HepG2 (cell line): ENCODE results near the gene FAM163B. TPM values are rescaled to one million over a fixed set of nuclear protein-coding genes. Genes with fewer than 3 reads are reported as not detected.

Experiments used
- ATAC-seq: fragments of 200-7000 bp; cut with Tn5 transposase; 3 replicates; pipeline ENCODE4 v1.9.1; 2020; ENCODE audit warnings: mild to moderate bottlenecking, moderate library complexity
- BruUV-seq: library from RNA; stranded (reverse); fragments of 400-500 nt; replicated peaks from 2 replicates; lab custom pipeline; 2021; lab: Mats Ljungman, UMichigan
- CTCF ChIA-PET: fragments of 300-600 bp; formaldehyde crosslinking; extraction: SDS; loops from one replicate; lab custom pipeline; 2021; ENCODE audit warnings: low total read pairs, inconsistent platforms, low intra/inter-chr PET ratio; lab: Yijun Ruan, JAX
- POLR2A ChIA-PET: fragments of 350-600 bp; sonication (Branson Sonifier 250); formaldehyde crosslinking; loops from one replicate; lab custom pipeline; 2020; ENCODE audit warnings: antibody characterized with exemption, inconsistent platforms; lab: Yijun Ruan, JAX
- DNase-seq: peaks from one replicate; pipeline ENCODE4 v3.0.0-alpha.2; 2015; ENCODE audit warnings: low spot score
- FAIRE-seq: peaks from 3 replicates; lab custom pipeline; 2011; peaks lifted over from hg19 to GRCh38; lab: Jason Lieb, UNC
- H2AFZ ChIP-seq: one replicate; pipeline ENCODE4 v1.6.1; 2011; ENCODE audit warnings: low read length, inconsistent platforms
- H3K27ac ChIP-seq: fragments of 300-600 bp; 3 replicates; pipeline ENCODE4 v1.8.0; 2011; ENCODE audit warnings: mixed run types, mild to moderate bottlenecking, mixed read lengths, low read length, inconsistent platforms; ENCODE audit not compliant: insufficient read depth; ENCODE audit errors: extremely low read length
- H3K27me3 ChIP-seq, 2 experiments: fragments of 200-600 bp in 1 of 2; 2 replicates in 1 of 2; 3 replicates in 1 of 2; pipeline versions ENCODE4 v1.6.0 to v1.8.0; 2011; ENCODE audit warnings: low read length in 2 of 2, mild to moderate bottlenecking in 2 of 2, moderate library complexity in 2 of 2, inconsistent platforms in 1 of 2; ENCODE audit not compliant: insufficient read depth in 2 of 2, control insufficient read depth in 1 of 2
- H3K36me3 ChIP-seq, 2 experiments: fragments of 200-600 bp in 1 of 2; replicated peaks in 1 of 2; 2 replicates in 1 of 2; 3 replicates in 1 of 2; pipeline versions ENCODE4 v1.5.1 to v1.8.0; 2011; ENCODE audit warnings: low read length in 2 of 2, inconsistent platforms in 1 of 2; ENCODE audit not compliant: insufficient read depth in 2 of 2, control insufficient read depth in 1 of 2
- H3K4me1 ChIP-seq: 2 replicates; pipeline ENCODE4 v1.5.1; 2012; ENCODE audit warnings: low read length, inconsistent platforms; ENCODE audit not compliant: insufficient read depth
- H3K4me2 ChIP-seq: 2 replicates; pipeline ENCODE4 v1.6.0; 2011; ENCODE audit warnings: low read depth, low read length, inconsistent platforms
- H3K4me3 ChIP-seq, 3 experiments: fragments of 200-600 bp in 1 of 3; sonication (generic), shearing (Covaris generic) in 1 of 3; replicated peaks in 1 of 3; 2 replicates each; pipeline ENCODE4 v1.5.1; 2011 to 2016; ENCODE audit warnings: low read length in 3 of 3, inconsistent platforms in 2 of 3, low read depth in 2 of 3, mild to moderate bottlenecking in 2 of 3, control low read depth in 1 of 3, mixed read lengths in 1 of 3; ENCODE audit not compliant: insufficient read depth in 1 of 3
- H3K79me2 ChIP-seq: one replicate; pipeline ENCODE4 v1.6.1; 2011; ENCODE audit warnings: low read length, inconsistent platforms; ENCODE audit not compliant: insufficient read depth
- H3K9ac ChIP-seq: 2 replicates; pipeline ENCODE4 v1.6.0; 2011; ENCODE audit warnings: mild to moderate bottlenecking, low read depth, low read length, inconsistent platforms; ENCODE audit not compliant: insufficient read depth
- H3K9me3 ChIP-seq: 2 replicates; pipeline ENCODE4 v1.5.1; 2012; ENCODE audit warnings: mild to moderate bottlenecking, low read length
- H4K20me1 ChIP-seq: 2 replicates; pipeline ENCODE4 v1.6.0; 2011; ENCODE audit warnings: inconsistent platforms, mild to moderate bottlenecking, low read length, moderate library complexity; ENCODE audit not compliant: insufficient read depth
- STAT6 ChIP-seq: sonication (generic); formaldehyde crosslinking; IDR thresholded peaks from 2 replicates; pipeline ENCODE4 v1.4.0; 2020; ENCODE audit warnings: missing genetic modification reagents, mild to moderate bottlenecking, borderline replicate concordance
- ZBTB37 ChIP-seq: sonication (generic); formaldehyde crosslinking; IDR thresholded peaks from 2 replicates; pipeline ENCODE4 v1.4.0; 2020; ENCODE audit warnings: mild to moderate bottlenecking, missing genetic modification reagents
- ZNF549 ChIP-seq: sonication (generic); formaldehyde crosslinking; IDR thresholded peaks from 2 replicates; pipeline ENCODE4 v1.5.0; 2020; ENCODE audit warnings: missing genetic modification reagents
- ZNF850 ChIP-seq: sonication (generic); formaldehyde crosslinking; conservative IDR thresholded peaks from 2 replicates; pipeline ENCODE4 v1.9.0; 2021; ENCODE audit warnings: mild to moderate bottlenecking, missing genetic modification reagents
- WGBS: methylation state at CpG from one replicate; pipeline ENCODE4 v1.1.6; 2017; ENCODE audit warnings: low lambda C conversion rate; 5-methylcytosine and 5-hydroxymethylcytosine counted together
- in situ Hi-C: cut with HindIII; loops from 2 replicates; pipeline ENCODE4 v1.10.0; 2017; ENCODE audit warnings: low pct_unique_long_range_greater_than_20kb; ENCODE audit not compliant: extremely low pct_ligation_motif_present
- intact Hi-C: fragments of 100-400 bp; cut with micrococcal nuclease; formaldehyde crosslinking; loops from one replicate; pipeline ENCODE4 v1.10.0; 2022; ENCODE audit not compliant: unreplicated experiment
- polyA plus RNA-seq, 8 experiments: library from polyadenylated mRNA; depleted of rRNA in 3 of 8; stranded (reverse) in 7 of 8; unstranded in 1 of 8; fragments of >200 nt; fragmentation: Illumina TruSeq in 4 of 8; extraction: Trizol in 4 of 8; gene quantifications; 2 replicates each; pipeline versions ENCODE4 v1.2.1 to v1.2.3, GENCODE V29; 2011 to 2016; ENCODE audit warnings: low read depth in 4 of 8, missing spikeins in 1 of 8, mixed read lengths in 1 of 8; ENCODE audit not compliant: insufficient read depth in 1 of 8
- total RNA-seq, 5 experiments: library from RNA; depleted of rRNA; stranded (reverse); fragments of >200 nt; fragmentation: Illumina TruSeq; extraction: Trizol; gene quantifications; 2 replicates each; pipeline ENCODE4 v1.2.3, GENCODE V29; 2016; ENCODE audit warnings: low read depth in 1 of 5
- TF ChIP-seq, protein P1 (sequence below): sonication (generic); IDR thresholded peaks from 2 replicates; pipeline ENCODE4 v1.6.1; 2016; ENCODE audit warnings: low read depth, borderline replicate concordance

Gene FAM163B
- total and polyA plus RNA-seq, 2 of the 13 experiments (the other 11 are each of a cell fraction or from before 2014, with no cell fraction given): not detected

DNA sequence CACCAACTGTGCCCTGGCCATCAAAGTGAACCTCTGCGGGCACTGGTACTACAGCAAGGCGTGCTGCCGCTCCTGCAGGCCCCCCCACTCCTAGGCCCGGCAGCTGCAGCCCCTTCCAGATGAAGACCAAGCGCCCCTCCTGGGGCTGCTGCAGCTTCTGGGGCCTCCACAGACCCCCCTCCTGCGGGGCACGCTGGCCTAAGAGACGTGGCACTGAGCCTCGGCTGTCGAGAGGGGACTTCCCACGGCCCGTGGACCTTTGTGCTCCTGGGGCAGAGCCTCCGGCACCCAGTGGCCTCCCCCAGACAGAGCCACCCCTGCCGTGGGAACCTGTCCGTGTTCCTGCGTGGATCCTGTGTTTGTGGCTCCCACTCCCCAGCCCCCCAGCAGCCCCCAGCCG, 34.4 kb downstream of the FAM163B start:
- Histone ChIP-seq H2AFZ (no peak overlapping the region), H3K27ac (no peak overlapping the region), H3K4me3 (no peak overlapping the region), H3K4me2 (no peak overlapping the region), H3K9me3 (no peaks in the 10 kb centered on the region), H3K79me2 (no peaks in the 10 kb centered on the region), H3K9ac (no peak overlapping the region), H3K36me3 (no peaks in the 10 kb centered on the region), H3K27me3 (peaks cover 10 to 43% of the 10 kb centered on the region in 2 experiments; a peak in 4 of 5 replicates), H3K4me1 (peaks cover 21% of the 10 kb centered on the region), H4K20me1 (no peaks in the 10 kb centered on the region)
- FAIRE-seq: no peak
- intact Hi-C loops: no loop called here
- CTCF ChIA-PET: no interaction called here
- BruUV-seq: no TSS peak
- in situ Hi-C loops: no loop called here
- TF ChIP-seq ZNF549 (CRISPR knock-in tag): no peak
- TF ChIP-seq ZNF850 (CRISPR knock-in tag): no peak
- no peak for TF ChIP-seq ZBTB37 (CRISPR knock-in tag)
- TF ChIP-seq, protein P1, sequence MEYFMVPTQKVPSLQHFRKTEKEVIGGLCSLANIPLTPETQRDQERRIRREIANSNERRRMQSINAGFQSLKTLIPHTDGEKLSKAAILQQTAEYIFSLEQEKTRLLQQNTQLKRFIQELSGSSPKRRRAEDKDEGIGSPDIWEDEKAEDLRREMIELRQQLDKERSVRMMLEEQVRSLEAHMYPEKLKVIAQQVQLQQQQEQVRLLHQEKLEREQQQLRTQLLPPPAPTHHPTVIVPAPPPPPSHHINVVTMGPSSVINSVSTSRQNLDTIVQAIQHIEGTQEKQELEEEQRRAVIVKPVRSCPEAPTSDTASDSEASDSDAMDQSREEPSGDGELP: no peak
- TF ChIP-seq STAT6 (CRISPR knock-in tag): no peak
- no peak for DNase-seq
- POLR2A ChIA-PET: no interaction called here
- no peak for ATAC-seq
- WGBS: no CpG with 5 or more reads among the region's 17 CpGs
